ENCODE measurements around the gene LRFN4. TPM values are rescaled to one million over a fixed set of nuclear protein-coding genes. Genes with fewer than 3 reads are reported as not detected.

LRFN4 gene
- total RNA-seq, 2 experiments from 2014 or later, result 33.9 to 38.6 TPM

DNA sequence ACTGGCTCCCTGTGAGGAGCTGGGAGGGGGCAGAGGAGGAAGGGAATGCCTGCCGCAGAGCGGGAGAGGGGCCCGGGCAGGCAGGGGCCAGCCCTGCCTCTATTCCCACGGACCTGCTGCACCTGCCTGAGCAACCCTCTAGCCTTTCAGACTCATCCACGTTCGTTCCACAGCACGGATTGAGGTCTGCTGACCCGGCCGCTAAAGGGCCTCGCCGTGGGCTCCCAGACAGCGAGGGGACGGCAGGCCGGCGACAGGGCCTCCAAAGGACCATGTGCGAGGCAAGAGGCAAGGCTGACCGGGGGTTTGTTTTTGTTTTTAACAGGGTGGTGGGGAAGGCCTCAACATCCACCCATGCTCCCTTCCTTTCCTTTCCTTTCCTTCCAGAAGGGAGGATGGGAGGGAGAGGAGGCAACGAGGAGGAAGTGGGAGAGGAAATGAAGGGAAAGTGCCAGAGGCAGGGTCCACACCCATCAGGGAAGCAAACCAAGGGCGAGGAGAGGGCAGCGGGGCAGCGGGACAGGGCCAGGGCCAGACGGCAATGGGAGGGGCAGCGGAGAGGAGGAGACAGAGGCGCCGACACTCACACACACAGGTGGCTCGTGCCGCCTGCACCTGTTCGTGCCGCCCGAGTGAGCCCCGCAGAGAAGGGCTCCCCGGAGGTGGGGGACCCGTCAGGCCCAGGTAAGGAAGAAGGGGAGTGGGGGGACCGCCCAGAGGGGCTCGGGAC lies 7.5 kb downstream of the LRFN4 start:
- ChIA-PET POLR2A (no interaction called here), CTCF (ENCODE audit: unreplicated experiment) (interaction anchor here (1.2 kb wide), 1 partner anchor 9 kb away, joined by 3 read pairs; no protein-coding TSS in a partner anchor)
- Histone ChIP-seq H3K27ac (ENCODE audit: low read depth, low read length, poor library complexity, severe bottlenecking) (peak overlapping the region; percentile 47), H4K20me1 (ENCODE audit: insufficient read depth, low read length) (no peaks in the 10 kb centered on the region), H3K4me2 (ENCODE audit: low read length) (peak overlapping the region; percentile 53), H3K36me3 (ENCODE audit: insufficient read depth, low read length) (peaks cover 4% of the 10 kb centered on the region; the same call in 1 of the 2 replicates), H2AFZ (ENCODE audit: low read length) (no peak overlapping the region), H3K9me2 (ENCODE audit: insufficient read depth, low read length) (no peaks in the 10 kb centered on the region), H3K4me3 (ENCODE audit: low read depth, low read length, poor library complexity, severe bottlenecking) (peak overlapping the region; percentile 11), H3K79me2 (ENCODE audit: insufficient read depth, low read depth, low read length) (no peaks in the 10 kb centered on the region), H3K4me1 (ENCODE audit: insufficient read depth, low read length, poor library complexity, severe bottlenecking) (peaks cover 61% of the 10 kb centered on the region), H3K9me3 (ENCODE audit: low read length) (no peaks in the 10 kb centered on the region)
- no TSS peak for BruUV-seq (replicated peaks)
- intact Hi-C loops (cut with micrococcal nuclease; ENCODE audit: unreplicated experiment), result no loop called here
- DNase-seq (ENCODE audit: low spot score), result peak; percentile 69
- TF ChIP-seq EZH2phosphoT487 (IDR thresholded peaks at IDR 0.05; ENCODE audit: borderline replicate concordance, low read depth, low read length), result no peak
- TF ChIP-seq, protein P1, sequence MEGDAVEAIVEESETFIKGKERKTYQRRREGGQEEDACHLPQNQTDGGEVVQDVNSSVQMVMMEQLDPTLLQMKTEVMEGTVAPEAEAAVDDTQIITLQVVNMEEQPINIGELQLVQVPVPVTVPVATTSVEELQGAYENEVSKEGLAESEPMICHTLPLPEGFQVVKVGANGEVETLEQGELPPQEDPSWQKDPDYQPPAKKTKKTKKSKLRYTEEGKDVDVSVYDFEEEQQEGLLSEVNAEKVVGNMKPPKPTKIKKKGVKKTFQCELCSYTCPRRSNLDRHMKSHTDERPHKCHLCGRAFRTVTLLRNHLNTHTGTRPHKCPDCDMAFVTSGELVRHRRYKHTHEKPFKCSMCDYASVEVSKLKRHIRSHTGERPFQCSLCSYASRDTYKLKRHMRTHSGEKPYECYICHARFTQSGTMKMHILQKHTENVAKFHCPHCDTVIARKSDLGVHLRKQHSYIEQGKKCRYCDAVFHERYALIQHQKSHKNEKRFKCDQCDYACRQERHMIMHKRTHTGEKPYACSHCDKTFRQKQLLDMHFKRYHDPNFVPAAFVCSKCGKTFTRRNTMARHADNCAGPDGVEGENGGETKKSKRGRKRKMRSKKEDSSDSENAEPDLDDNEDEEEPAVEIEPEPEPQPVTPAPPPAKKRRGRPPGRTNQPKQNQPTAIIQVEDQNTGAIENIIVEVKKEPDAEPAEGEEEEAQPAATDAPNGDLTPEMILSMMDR (conservative IDR thresholded peaks at IDR 0.05; ENCODE audit: low read length), result no peak

DNA sequence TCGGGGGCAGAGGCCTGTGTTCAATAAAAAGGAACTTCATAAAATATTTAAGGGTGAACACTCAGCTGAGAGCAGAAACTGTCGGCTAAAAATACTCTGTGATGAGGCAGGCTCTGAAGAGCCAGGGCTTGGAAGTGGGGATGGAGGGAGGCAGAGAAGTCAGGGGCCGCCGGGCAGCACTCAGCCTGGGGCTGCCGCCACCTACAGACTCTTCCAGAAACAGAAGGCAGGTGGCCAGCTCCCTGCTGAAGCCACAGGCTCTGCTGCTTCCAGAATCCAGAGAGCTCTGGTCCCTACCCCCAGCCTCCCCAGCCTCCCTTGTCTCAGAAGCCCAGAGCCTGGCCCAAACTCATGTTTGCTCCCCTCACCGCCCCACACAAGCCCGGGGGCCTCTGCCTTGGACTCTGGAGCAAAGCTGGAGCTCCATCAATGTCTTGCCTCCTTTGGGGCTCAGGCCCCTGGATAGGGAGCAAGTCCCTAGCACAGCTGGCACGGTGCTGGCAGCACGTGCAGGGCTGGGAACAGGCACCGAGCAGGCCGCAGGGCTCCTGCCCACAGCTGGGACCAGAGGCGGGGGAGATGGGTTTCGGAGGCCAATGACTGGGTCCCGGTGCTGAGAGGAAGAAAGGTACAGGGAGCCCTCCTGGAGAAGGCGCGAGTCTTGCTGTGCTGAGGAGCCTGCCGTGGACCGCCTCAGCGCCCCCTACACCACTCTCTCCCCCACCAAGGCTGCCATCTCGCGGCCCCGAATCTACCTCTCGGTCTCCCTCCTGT lies 8.2 kb downstream of the LRFN4 start:
- no peak for TF ChIP-seq EZH2phosphoT487 (IDR thresholded peaks at IDR 0.05; ENCODE audit: borderline replicate concordance, low read depth, low read length)
- TF ChIP-seq, protein P1 (conservative IDR thresholded peaks at IDR 0.05; ENCODE audit: low read length), result 0 out of 2 replicates have a peak, but pooled peaks have one; percentile 35
- Histone ChIP-seq H3K4me3 (ENCODE audit: low read depth, low read length, poor library complexity, severe bottlenecking) (peak overlapping the region; percentile 11), H3K9me3 (ENCODE audit: low read length) (no peaks in the 10 kb centered on the region), H3K4me2 (ENCODE audit: low read length) (peak overlapping the region; percentile 53), H3K9me2 (ENCODE audit: insufficient read depth, low read length) (no peaks in the 10 kb centered on the region), H3K79me2 (ENCODE audit: insufficient read depth, low read depth, low read length) (no peaks in the 10 kb centered on the region), H4K20me1 (ENCODE audit: insufficient read depth, low read length) (no peaks in the 10 kb centered on the region), H3K27ac (ENCODE audit: low read depth, low read length, poor library complexity, severe bottlenecking) (peak overlapping the region; percentile 47), H2AFZ (ENCODE audit: low read length) (no peak overlapping the region), H3K4me1 (ENCODE audit: insufficient read depth, low read length, poor library complexity, severe bottlenecking) (peaks cover 59% of the 10 kb centered on the region), H3K36me3 (ENCODE audit: insufficient read depth, low read length) (no peaks in the 10 kb centered on the region)
- ChIA-PET CTCF (ENCODE audit: unreplicated experiment) (interaction anchor here (1.2 kb wide), 1 partner anchor 9 kb away, joined by 3 read pairs; no protein-coding TSS in a partner anchor), POLR2A (no interaction called here)
- BruUV-seq (replicated peaks), result no TSS peak
- no peak for DNase-seq (ENCODE audit: low spot score)
- intact Hi-C loops (cut with micrococcal nuclease; ENCODE audit: unreplicated experiment), result no loop called here

Measured in OCI-LY7 (cell line).